HepG2 (cell line): Measurements from ENCODE around the gene NRG2.

Source experiments
- EHMT2 ChIP-seq: fragments of 200-600 bp; sonication (generic); IDR thresholded peaks from 2 replicates; pipeline ENCODE4 v1.7.0; 2017; ENCODE audit warnings: antibody characterized with exemption, low read depth, low read length, borderline replicate concordance
- TARDBP ChIP-seq: sonication (generic); formaldehyde crosslinking; IDR thresholded peaks from 2 replicates; pipeline ENCODE4 v1.8.0; 2022; ENCODE audit warnings: mild to moderate bottlenecking, missing genetic modification reagents
- TGIF2 ChIP-seq: IDR thresholded peaks from 2 replicates; pipeline ENCODE4 v1.6.1; 2016; ENCODE audit warnings: control low read depth, missing compliant biosample characterization
- ZNF180 ChIP-seq: sonication (generic); formaldehyde crosslinking; IDR thresholded peaks from 2 replicates; pipeline ENCODE4 v1.4.0; 2020; ENCODE audit warnings: low read depth, missing genetic modification reagents, borderline replicate concordance
- ZNF264 ChIP-seq: sonication (generic); formaldehyde crosslinking; IDR thresholded peaks from 2 replicates; pipeline ENCODE4 v1.4.0; 2020; ENCODE audit warnings: missing genetic modification reagents
- ZNF780A ChIP-seq: sonication (generic); formaldehyde crosslinking; IDR thresholded peaks from 2 replicates; pipeline ENCODE4 v1.8.0; 2022; ENCODE audit warnings: mild to moderate bottlenecking, missing genetic modification reagents, moderate library complexity
- TF ChIP-seq, protein P1 (sequence below): sonication (generic); formaldehyde crosslinking; IDR thresholded peaks from 2 replicates; pipeline ENCODE4 v1.9.0; 2021; ENCODE audit warnings: missing genetic modification reagents, borderline replicate concordance
- TF ChIP-seq, protein P2 (sequence below): sonication (generic); formaldehyde crosslinking; IDR thresholded peaks from 2 replicates; pipeline ENCODE4 v1.5.0; 2020; ENCODE audit warnings: mild to moderate bottlenecking, missing genetic modification reagents, moderate library complexity
- TF ChIP-seq, protein P3 (sequence below): IDR thresholded peaks from 2 replicates; pipeline ENCODE4 v1.6.1; 2016; ENCODE audit warnings: low read depth

DNA sequence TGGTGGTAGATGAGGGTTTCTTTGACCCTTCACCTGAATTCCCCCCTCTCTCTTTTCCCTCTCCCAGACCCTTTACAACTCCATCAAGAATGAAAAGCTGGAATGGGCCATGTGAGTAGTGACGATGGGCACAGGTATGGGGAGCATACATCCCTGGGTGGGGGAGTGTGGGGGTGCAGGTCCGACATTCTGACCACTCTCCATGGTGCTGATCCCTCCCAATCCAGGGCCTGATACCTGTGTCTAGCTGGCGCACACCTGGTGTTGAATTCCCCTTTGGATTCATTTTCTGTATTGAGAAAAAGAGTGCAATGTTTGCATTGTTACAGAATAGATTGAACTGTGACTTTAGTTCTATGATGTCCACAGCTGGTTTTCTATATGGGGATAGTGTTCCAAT is 207.4 kb downstream of the NRG2 start:
- TF ChIP-seq, protein P1, sequence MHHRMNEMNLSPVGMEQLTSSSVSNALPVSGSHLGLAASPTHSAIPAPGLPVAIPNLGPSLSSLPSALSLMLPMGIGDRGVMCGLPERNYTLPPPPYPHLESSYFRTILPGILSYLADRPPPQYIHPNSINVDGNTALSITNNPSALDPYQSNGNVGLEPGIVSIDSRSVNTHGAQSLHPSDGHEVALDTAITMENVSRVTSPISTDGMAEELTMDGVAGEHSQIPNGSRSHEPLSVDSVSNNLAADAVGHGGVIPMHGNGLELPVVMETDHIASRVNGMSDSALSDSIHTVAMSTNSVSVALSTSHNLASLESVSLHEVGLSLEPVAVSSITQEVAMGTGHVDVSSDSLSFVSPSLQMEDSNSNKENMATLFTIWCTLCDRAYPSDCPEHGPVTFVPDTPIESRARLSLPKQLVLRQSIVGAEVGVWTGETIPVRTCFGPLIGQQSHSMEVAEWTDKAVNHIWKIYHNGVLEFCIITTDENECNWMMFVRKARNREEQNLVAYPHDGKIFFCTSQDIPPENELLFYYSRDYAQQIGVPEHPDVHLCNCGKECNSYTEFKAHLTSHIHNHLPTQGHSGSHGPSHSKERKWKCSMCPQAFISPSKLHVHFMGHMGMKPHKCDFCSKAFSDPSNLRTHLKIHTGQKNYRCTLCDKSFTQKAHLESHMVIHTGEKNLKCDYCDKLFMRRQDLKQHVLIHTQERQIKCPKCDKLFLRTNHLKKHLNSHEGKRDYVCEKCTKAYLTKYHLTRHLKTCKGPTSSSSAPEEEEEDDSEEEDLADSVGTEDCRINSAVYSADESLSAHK (CRISPR knock-in tag), result no peak
- TF ChIP-seq TGIF2 (CRISPR knock-in tag), result no peak
- TF ChIP-seq ZNF264 (CRISPR knock-in tag), result no peak
- TF ChIP-seq, protein P2, sequence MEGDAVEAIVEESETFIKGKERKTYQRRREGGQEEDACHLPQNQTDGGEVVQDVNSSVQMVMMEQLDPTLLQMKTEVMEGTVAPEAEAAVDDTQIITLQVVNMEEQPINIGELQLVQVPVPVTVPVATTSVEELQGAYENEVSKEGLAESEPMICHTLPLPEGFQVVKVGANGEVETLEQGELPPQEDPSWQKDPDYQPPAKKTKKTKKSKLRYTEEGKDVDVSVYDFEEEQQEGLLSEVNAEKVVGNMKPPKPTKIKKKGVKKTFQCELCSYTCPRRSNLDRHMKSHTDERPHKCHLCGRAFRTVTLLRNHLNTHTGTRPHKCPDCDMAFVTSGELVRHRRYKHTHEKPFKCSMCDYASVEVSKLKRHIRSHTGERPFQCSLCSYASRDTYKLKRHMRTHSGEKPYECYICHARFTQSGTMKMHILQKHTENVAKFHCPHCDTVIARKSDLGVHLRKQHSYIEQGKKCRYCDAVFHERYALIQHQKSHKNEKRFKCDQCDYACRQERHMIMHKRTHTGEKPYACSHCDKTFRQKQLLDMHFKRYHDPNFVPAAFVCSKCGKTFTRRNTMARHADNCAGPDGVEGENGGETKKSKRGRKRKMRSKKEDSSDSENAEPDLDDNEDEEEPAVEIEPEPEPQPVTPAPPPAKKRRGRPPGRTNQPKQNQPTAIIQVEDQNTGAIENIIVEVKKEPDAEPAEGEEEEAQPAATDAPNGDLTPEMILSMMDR (CRISPR knock-in tag), result no peak
- TF ChIP-seq EHMT2, result no peak
- TF ChIP-seq, protein P3, sequence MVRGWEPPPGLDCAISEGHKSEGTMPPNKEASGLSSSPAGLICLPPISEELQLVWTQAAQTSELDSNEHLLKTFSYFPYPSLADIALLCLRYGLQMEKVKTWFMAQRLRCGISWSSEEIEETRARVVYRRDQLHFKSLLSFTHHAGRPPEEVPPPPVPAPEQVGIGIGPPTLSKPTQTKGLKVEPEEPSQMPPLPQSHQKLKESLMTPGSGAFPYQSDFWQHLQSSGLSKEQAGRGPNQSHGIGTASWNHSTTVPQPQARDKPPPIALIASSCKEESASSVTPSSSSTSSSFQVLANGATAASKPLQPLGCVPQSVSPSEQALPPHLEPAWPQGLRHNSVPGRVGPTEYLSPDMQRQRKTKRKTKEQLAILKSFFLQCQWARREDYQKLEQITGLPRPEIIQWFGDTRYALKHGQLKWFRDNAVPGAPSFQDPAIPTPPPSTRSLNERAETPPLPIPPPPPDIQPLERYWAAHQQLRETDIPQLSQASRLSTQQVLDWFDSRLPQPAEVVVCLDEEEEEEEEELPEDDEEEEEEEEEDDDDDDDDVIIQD, result no peak
- no peak for TF ChIP-seq ZNF780A (CRISPR knock-in tag)
- no peak for TF ChIP-seq ZNF180 (CRISPR knock-in tag)
- no peak for TF ChIP-seq TARDBP (CRISPR knock-in tag)
